HG02642 (cell line): ENCODE measurements around the gene MEGF11.

Experiments
- ATAC-seq: cut with Tn5 transposase; IDR thresholded peaks from one replicate; pipeline ENCODE4 v1.9.1; 2021; ENCODE audit warnings: mild to moderate bottlenecking; ENCODE audit not compliant: unreplicated experiment, poor library complexity

Gene MEGF11

GRCh38 chr15:66222273-66223198 is 31.0 kb downstream of the MEGF11 start:
- no peak for ATAC-seq

- no peak for ATAC-seq
Measured at GRCh38 chr15:66221126-66221525, 32.4 kb downstream of the MEGF11 start.

GRCh38 chr15:66220601-66221000 is 32.9 kb downstream of the MEGF11 start:
- no peak for ATAC-seq

GRCh38 chr15:66219339-66219738 is 34.2 kb downstream of the MEGF11 start:
- ATAC-seq, result no peak

- no peak for ATAC-seq
Measured at GRCh38 chr15:66216806-66217205, 36.7 kb downstream of the MEGF11 start.

- ATAC-seq, result no peak
Measured at GRCh38 chr15:66215811-66216210, 37.7 kb downstream of the MEGF11 start.

GRCh38 chr15:66214246-66214645 is 39.3 kb downstream of the MEGF11 start:
- ATAC-seq, result no peak

- no peak for ATAC-seq
Measured at GRCh38 chr15:66212563-66212921, 41.0 kb downstream of the MEGF11 start.

- no peak for ATAC-seq
Measured at GRCh38 chr15:66211670-66212562, 41.6 kb downstream of the MEGF11 start.

GRCh38 chr15:66210684-66211083 is 42.9 kb downstream of the MEGF11 start:
- ATAC-seq, result no peak

GRCh38 chr15:66198757-66199156 is 54.8 kb downstream of the MEGF11 start:
- ATAC-seq, result no peak

GRCh38 chr15:66196602-66197001 is 56.9 kb downstream of the MEGF11 start:
- no peak for ATAC-seq

GRCh38 chr15:66195621-66196230 is 57.8 kb downstream of the MEGF11 start:
- no peak for ATAC-seq

GRCh38 chr15:66193066-66193465 is 60.5 kb downstream of the MEGF11 start:
- ATAC-seq, result no peak

- ATAC-seq, result no peak
Measured at GRCh38 chr15:66190746-66191145, 62.8 kb downstream of the MEGF11 start.

GRCh38 chr15:66189291-66189690 is 64.3 kb downstream of the MEGF11 start:
- no peak for ATAC-seq

- no peak for ATAC-seq
Measured at GRCh38 chr15:66188464-66188863, 65.1 kb downstream of the MEGF11 start.

GRCh38 chr15:66187271-66187670 is 66.3 kb downstream of the MEGF11 start:
- ATAC-seq, result no peak

- ATAC-seq, result no peak
Measured at GRCh38 chr15:66186049-66186825, 67.3 kb downstream of the MEGF11 start.
